Osteocyte (in vitro differentiated cells): ENCODE data around the gene SLC22A17. TPM values are rescaled to one million over a fixed set of nuclear protein-coding genes. Genes with fewer than 3 reads are reported as not detected.

Experiments used
- DNase-seq: peaks from one replicate; pipeline ENCODE4 v3.0.0; 2021; ENCODE audit warnings: mixed read lengths; ENCODE audit not compliant: unreplicated experiment; ENCODE audit errors: extremely low spot score
- H3K27ac Mint-ChIP-seq: one replicate; pipeline ENCODE4 v1.8.0; 2021; ENCODE audit warnings: mild to moderate bottlenecking, mixed read lengths; ENCODE audit not compliant: unreplicated experiment
- H3K27me3 Mint-ChIP-seq: one replicate; pipeline ENCODE4 v1.8.0; 2021; ENCODE audit warnings: mixed read lengths; ENCODE audit not compliant: unreplicated experiment
- H3K36me3 Mint-ChIP-seq: one replicate; pipeline ENCODE4 v1.8.0; 2021; ENCODE audit warnings: mixed read lengths; ENCODE audit not compliant: unreplicated experiment
- H3K4me1 Mint-ChIP-seq: one replicate; pipeline ENCODE4 v1.8.0; 2021; ENCODE audit warnings: mixed read lengths; ENCODE audit not compliant: unreplicated experiment
- H3K4me3 Mint-ChIP-seq: one replicate; pipeline ENCODE4 v1.8.0; 2021; ENCODE audit warnings: mild to moderate bottlenecking, moderate library complexity, mixed read lengths; ENCODE audit not compliant: unreplicated experiment
- H3K9me3 Mint-ChIP-seq: one replicate; pipeline ENCODE4 v1.8.0; 2021; ENCODE audit warnings: mixed read lengths; ENCODE audit not compliant: unreplicated experiment
- total RNA-seq: library from RNA; stranded (reverse); gene quantifications from 2 replicates; pipeline ENCODE4 v1.2.1, GENCODE V29; 2021
- TF ChIP-seq, protein P1 (sequence below): fragments of 200-600 bp; sonication (generic); IDR thresholded peaks from 2 replicates; pipeline ENCODE4 v1.5.0; 2021; ENCODE audit warnings: antibody characterized with exemption, mild to moderate bottlenecking, moderate library complexity

The SLC22A17 gene
- total RNA-seq, 1 donor from 2014 or later: 42.7 TPM

DNA sequence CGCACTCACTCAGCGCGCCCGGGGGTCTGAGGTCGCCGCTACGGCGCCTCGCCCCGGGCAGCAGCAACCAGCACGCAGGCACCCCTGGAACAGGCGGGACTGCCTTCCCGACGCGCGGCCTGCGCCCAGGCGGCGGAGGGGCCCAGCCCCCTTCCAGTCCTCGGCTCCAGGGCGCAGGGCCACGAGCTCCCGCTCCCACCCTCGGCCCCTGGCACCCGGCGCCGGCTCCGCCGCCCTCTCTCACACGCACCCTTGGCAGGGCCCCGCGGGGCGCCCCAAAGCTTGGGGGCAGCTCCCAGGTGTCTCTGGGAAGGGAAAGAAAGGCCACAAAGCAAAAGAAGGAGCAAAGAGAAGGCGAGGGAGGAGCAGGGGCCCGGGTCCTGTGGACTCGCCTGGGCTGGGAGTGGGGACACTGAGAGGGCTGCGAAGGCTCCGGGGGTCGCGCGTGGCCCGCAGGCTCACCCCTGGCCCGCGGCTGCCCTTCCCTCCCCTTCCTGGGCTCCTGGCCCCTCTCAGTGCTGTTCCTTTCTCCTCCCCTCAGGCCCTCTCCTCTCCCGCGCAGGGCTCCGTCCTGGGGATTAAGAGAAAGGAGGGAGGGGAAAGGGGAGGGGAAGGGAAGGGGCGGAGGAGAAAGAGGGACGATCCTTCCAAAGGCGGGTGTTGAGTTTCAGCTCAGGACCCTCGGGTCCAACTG lies 13.2 kb upstream of the SLC22A17 start:
- H3K36me3 Mint-ChIP-seq: peaks cover 4% of the 10 kb centered on the region
- H3K4me3 Mint-ChIP-seq: peak overlapping the region; percentile 70
- no peak for DNase-seq
- H3K4me1 Mint-ChIP-seq: peaks cover 32% of the 10 kb centered on the region
- no peaks in the 10 kb centered on the region for H3K9me3 Mint-ChIP-seq
- no peak overlapping the region for H3K27ac Mint-ChIP-seq
- TF ChIP-seq, protein P1, sequence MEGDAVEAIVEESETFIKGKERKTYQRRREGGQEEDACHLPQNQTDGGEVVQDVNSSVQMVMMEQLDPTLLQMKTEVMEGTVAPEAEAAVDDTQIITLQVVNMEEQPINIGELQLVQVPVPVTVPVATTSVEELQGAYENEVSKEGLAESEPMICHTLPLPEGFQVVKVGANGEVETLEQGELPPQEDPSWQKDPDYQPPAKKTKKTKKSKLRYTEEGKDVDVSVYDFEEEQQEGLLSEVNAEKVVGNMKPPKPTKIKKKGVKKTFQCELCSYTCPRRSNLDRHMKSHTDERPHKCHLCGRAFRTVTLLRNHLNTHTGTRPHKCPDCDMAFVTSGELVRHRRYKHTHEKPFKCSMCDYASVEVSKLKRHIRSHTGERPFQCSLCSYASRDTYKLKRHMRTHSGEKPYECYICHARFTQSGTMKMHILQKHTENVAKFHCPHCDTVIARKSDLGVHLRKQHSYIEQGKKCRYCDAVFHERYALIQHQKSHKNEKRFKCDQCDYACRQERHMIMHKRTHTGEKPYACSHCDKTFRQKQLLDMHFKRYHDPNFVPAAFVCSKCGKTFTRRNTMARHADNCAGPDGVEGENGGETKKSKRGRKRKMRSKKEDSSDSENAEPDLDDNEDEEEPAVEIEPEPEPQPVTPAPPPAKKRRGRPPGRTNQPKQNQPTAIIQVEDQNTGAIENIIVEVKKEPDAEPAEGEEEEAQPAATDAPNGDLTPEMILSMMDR: no peak
- H3K27me3 Mint-ChIP-seq: peaks cover 5% of the 10 kb centered on the region

DNA sequence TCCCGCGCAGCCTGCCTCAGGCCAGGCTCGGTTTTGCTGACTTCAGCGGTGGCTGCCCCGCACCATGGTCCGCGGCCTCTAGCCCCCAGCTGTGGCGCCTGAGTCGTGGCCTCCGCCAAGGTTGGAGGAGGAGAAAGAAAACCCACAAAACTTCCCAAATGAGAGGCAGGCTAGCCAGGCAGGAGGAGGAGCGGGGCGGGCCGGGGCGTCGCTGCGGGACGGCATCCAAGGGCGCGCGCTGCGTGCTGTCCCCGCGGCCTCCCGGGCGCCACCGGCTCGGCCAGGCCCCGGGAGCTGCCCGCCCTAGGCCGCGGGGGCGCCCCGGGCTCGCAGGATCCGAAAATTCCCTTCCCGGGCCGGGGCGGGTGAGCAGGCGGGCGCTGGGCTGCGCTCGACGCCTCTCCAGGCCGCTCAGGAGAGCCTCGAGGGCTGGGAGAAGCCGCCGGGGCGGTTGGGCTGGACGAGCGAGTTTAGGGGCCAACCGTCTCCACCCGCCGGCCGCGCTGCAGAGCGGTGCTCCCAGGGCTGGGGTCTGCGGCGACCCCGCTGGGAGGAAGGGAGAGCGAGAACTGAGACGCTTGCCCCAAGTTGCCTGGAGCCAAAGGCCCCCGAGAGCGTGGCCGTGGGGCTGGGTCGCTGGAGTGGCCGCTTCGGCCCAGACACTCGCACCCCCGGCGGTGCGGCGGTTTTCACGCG lies 12.5 kb upstream of the SLC22A17 start, which contains the start of gene EFS:
Gene EFS (minus strand): TSS at position 137 of the 696 bp plus-strand sequence. CDS start 147 bp downstream, outside the sequence.
- Mint-ChIP-seq H3K9me3 (no peaks in the 10 kb centered on the region), H3K27me3 (peaks cover 5% of the 10 kb centered on the region), H3K27ac (peak within 1 kb of the TSS; percentile 97), H3K4me3 (peak within 1 kb of the TSS; percentile 88), H3K4me1 (peaks cover 33% of the 10 kb centered on the region), H3K36me3 (peaks cover 8% of the 10 kb centered on the region)
- TF ChIP-seq, protein P1: no peak
- no peak for DNase-seq

DNA sequence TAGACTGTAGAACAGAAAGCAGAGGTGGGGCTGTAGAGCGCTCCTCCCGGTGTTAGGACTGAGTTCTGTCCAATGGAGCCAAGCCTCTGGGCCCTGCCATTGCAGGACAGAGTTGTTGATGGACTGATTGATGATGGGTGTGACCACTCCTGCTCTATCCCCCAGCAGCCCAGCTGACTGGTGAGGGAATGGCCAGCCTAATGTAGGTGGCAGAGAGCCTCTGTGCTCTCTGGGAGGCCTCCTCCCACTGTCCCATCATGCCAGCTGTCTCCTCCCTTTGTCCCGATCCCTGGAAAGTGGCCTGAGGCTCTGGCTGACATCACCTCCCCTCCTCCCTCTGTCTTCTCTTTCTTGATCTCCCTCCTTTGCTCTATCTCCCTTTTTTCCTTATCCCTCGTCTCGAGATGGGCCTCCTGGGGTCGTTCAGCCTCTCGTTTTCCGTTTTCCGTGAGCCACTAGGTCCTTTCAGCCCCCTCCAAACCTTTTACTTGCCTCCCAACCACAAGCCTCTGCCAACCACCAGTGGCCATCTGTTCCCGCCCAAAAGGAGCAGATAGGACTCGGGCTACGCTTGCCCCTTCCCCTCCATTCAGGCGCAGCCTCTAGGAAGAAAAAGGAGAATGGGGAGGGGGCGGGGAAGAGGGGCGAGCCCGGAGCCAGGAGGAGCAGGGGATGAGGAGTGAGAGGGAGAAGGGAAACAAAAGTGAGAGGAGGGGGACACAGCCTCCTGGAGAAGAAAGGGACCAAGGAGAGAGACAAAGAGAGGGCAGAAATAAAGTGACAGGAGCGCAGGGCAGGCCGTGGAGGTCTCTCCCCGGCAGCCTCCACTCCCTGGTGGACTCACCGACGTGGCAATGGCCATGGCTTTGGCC lies 11.7 kb upstream of the SLC22A17 start:
- TF ChIP-seq, protein P1: no peak
- H3K27me3 Mint-ChIP-seq: peaks cover 5% of the 10 kb centered on the region
- peaks cover 33% of the 10 kb centered on the region for H3K4me1 Mint-ChIP-seq
- no peak for DNase-seq
- H3K9me3 Mint-ChIP-seq: no peaks in the 10 kb centered on the region
- H3K4me3 Mint-ChIP-seq: peak overlapping the region; percentile 88
- peak overlapping the region; percentile 97 for H3K27ac Mint-ChIP-seq
- peaks cover 10% of the 10 kb centered on the region for H3K36me3 Mint-ChIP-seq

DNA sequence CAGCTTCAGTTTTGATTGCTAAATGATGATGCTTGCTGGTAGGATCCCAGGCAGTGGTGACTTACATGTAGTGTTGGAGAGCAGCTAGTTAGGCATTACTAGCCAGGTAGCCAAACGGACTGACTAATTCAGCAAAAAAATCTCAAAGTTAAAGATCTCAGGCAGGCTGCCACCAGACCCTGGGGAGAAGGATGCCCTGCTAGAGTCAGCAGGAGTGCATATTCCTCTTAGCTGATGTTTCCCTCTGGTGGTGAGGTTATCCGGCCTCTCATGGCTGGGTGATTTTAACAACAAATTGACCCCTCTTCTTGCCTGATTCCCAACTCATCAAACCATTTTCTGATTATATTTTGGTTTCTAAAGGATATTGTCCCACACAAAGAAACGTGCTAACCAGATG lies 9.5 kb upstream of the SLC22A17 start:
- Mint-ChIP-seq H3K4me1 (peaks cover 33% of the 10 kb centered on the region), H3K27ac (no peak overlapping the region), H3K4me3 (no peak overlapping the region), H3K27me3 (no peaks in the 10 kb centered on the region), H3K36me3 (peaks cover 10% of the 10 kb centered on the region), H3K9me3 (no peaks in the 10 kb centered on the region)
- no peak for DNase-seq
- TF ChIP-seq, protein P1: peak; percentile 26
